Endothelial cell of umbilical vein (primary cell): ENCODE data around the gene NCK2. TPM values are rescaled to one million over a fixed set of nuclear protein-coding genes. Genes with fewer than 3 reads are reported as not detected.

Experiments used
- BruUV-seq: library from RNA; stranded (reverse); fragments of 400-500 nt; replicated peaks from 2 replicates; lab custom pipeline; 2021; lab: Mats Ljungman, UMichigan
- CTCF ChIA-PET: fragments of 300-600, 350-600 bp; sonication (Branson Sonifier 250); formaldehyde crosslinking; loops from one replicate; lab custom pipeline; 2021; ENCODE audit warnings: antibody characterized with exemption, inconsistent platforms; lab: Charles Lee
- POLR2A ChIA-PET: fragments of 300-600, 350-600 bp; sonication (Branson Sonifier 250); formaldehyde crosslinking; loops from one replicate; lab custom pipeline; 2021; ENCODE audit warnings: antibody characterized with exemption, inconsistent platforms; lab: Charles Lee
- DNase-seq: peaks from one replicate; pipeline ENCODE4 v3.0.0-alpha.2; 2011; ENCODE audit warnings: low read depth, low spot score
- FAIRE-seq: peaks from 2 replicates; lab custom pipeline; 2011; peaks lifted over from hg19 to GRCh38; lab: Jason Lieb, UNC
- H2AFZ ChIP-seq: 2 replicates; pipeline ENCODE4 v1.6.0; 2012; ENCODE audit warnings: low read depth, low read length, control low read depth, inconsistent platforms
- H3K27ac ChIP-seq: 2 replicates; pipeline ENCODE4 v1.5.1; 2011; ENCODE audit warnings: low read depth, mild to moderate bottlenecking, control low read depth, low read length, moderate library complexity; ENCODE audit not compliant: insufficient read depth
- H3K27me3 ChIP-seq, 2 experiments: 2 replicates each; pipeline versions ENCODE4 v1.6.0 to v1.6.1; 2011; ENCODE audit warnings: low read length in 2 of 2, mixed read lengths in 1 of 2; ENCODE audit not compliant: control insufficient read depth in 2 of 2, insufficient read depth in 2 of 2
- H3K36me3 ChIP-seq, 2 experiments: 2 replicates in 1 of 2; 3 replicates in 1 of 2; pipeline ENCODE4 v1.5.1; 2011; ENCODE audit warnings: low read length in 2 of 2, mild to moderate bottlenecking in 1 of 2, moderate library complexity in 1 of 2; ENCODE audit not compliant: control insufficient read depth in 2 of 2, insufficient read depth in 2 of 2; ENCODE audit errors: extremely low read depth in 1 of 2
- H3K4me1 ChIP-seq: 3 replicates; pipeline ENCODE4 v1.5.1; 2011; ENCODE audit warnings: mild to moderate bottlenecking, low read length; ENCODE audit not compliant: control insufficient read depth, insufficient read depth; ENCODE audit errors: extremely low read depth
- H3K4me2 ChIP-seq: 2 replicates; pipeline ENCODE4 v1.6.1; 2011; ENCODE audit warnings: low read length, control low read depth, mixed read lengths; ENCODE audit not compliant: insufficient read depth
- H3K4me3 ChIP-seq, 3 experiments: fragments of 200-600 bp in 1 of 3; sonication (generic), shearing (Covaris generic) in 1 of 3; replicated peaks in 1 of 3; 2 replicates each; pipeline ENCODE4 v1.5.1; 2011 to 2016; ENCODE audit warnings: control low read depth in 3 of 3, low read length in 3 of 3, mild to moderate bottlenecking in 2 of 3, inconsistent platforms in 1 of 3, low read depth in 1 of 3, moderate library complexity in 1 of 3; ENCODE audit not compliant: insufficient read depth in 1 of 3
- H3K79me2 ChIP-seq: 2 replicates; pipeline ENCODE4 v1.6.0; 2012; ENCODE audit warnings: low read length, inconsistent platforms; ENCODE audit not compliant: control insufficient read depth, insufficient read depth
- H3K9ac ChIP-seq: replicated peaks from 2 replicates; pipeline ENCODE3; 2011; ENCODE audit warnings: low read length, control low read depth; ENCODE audit not compliant: insufficient read depth; ENCODE audit errors: extremely low read depth
- H3K9me1 ChIP-seq: replicated peaks from 3 replicates; pipeline ENCODE4 v1.6.0; 2011; ENCODE audit warnings: mild to moderate bottlenecking, low read length; ENCODE audit not compliant: control insufficient read depth, insufficient read depth; ENCODE audit errors: extremely low read depth
- H3K9me3 ChIP-seq: replicated peaks from 2 replicates; pipeline ENCODE4 v1.5.1; 2012; ENCODE audit warnings: low read length, inconsistent platforms; ENCODE audit not compliant: control insufficient read depth, insufficient read depth
- H4K20me1 ChIP-seq: replicated peaks from 2 replicates; pipeline ENCODE3; 2011; ENCODE audit warnings: mild to moderate bottlenecking, low read length; ENCODE audit not compliant: control insufficient read depth, insufficient read depth; ENCODE audit errors: extremely low read depth
- CTCF ChIP-seq, 2 donors: IDR thresholded peaks; 1 replicate in 1 of 2; 2 replicates in 1 of 2; pipeline ENCODE4 v1.5.1; 2011; ENCODE audit warnings: low read length in 2 of 2, mild to moderate bottlenecking in 2 of 2, moderate library complexity in 2 of 2, control low read depth in 1 of 2, inconsistent platforms in 1 of 2, low read depth in 1 of 2; ENCODE audit not compliant: insufficient read depth in 1 of 2; ENCODE audit errors: extremely low read depth in 1 of 2
- FOS ChIP-seq: IDR thresholded peaks from 2 replicates; pipeline ENCODE4 v1.6.1; 2011; ENCODE audit warnings: mild to moderate bottlenecking, low read length, moderate library complexity, borderline replicate concordance; ENCODE audit not compliant: insufficient read depth
- GATA2 ChIP-seq: IDR thresholded peaks from 2 replicates; pipeline ENCODE4 v1.7.0; 2011; ENCODE audit warnings: low read depth, mild to moderate bottlenecking, moderate library complexity, mixed read lengths, low read length; ENCODE audit not compliant: insufficient read length, insufficient read depth
- MAX ChIP-seq: IDR thresholded peaks from 2 replicates; pipeline ENCODE4 v1.6.1; 2011; ENCODE audit not compliant: insufficient read depth, insufficient read length
- MYC ChIP-seq: IDR thresholded peaks from one replicate; pipeline ENCODE4 v1.6.1; 2011; ENCODE audit warnings: mild to moderate bottlenecking, low read depth, low read length
- POLR2A ChIP-seq: IDR thresholded peaks from 2 replicates; pipeline ENCODE4 v1.6.1; 2012; ENCODE audit warnings: low read depth, mild to moderate bottlenecking, control low read depth, low read length
- POLR2AphosphoS5 ChIP-seq: IDR thresholded peaks from 2 replicates; pipeline ENCODE4 v1.6.1; 2012; ENCODE audit warnings: low read depth, mild to moderate bottlenecking, control low read depth, low read length, moderate library complexity; ENCODE audit not compliant: insufficient read depth
- dilution Hi-C: fragments of 300-500 bp; cut with MboI; formaldehyde crosslinking; loops from one replicate; pipeline ENCODE4 v1.15.0; 2019; ENCODE audit warnings: low sequenced_read_pairs; ENCODE audit not compliant: extremely low pct_ligation_motif_present
- intact Hi-C: fragments of 100-400 bp; cut with micrococcal nuclease; formaldehyde crosslinking; loops from one replicate; pipeline ENCODE4 v1.10.0; 2022
- polyA plus RNA-seq, 4 experiments: library from polyadenylated mRNA; depleted of rRNA in 3 of 4; stranded (reverse) in 3 of 4; unstranded in 1 of 4; fragments of >200 nt; gene quantifications; 2 replicates each; pipeline versions ENCODE4 v1.2.1 to v1.2.3, GENCODE V29; 2011 to 2012; ENCODE audit warnings: missing spikeins in 1 of 4
- total RNA-seq: library from RNA; stranded (reverse); gene quantifications from 2 replicates; pipeline ENCODE4 v1.2.3, GENCODE V29; 2021

NCK2 gene
- total and polyA plus RNA-seq, 2 donors (not counting 3 experiments of a cell fraction or from before 2014, with no cell fraction given) = 23.8 to 39.1 TPM

GRCh38 chr2:105776560-105776928, 31.8 kb downstream of the NCK2 start:
- Histone ChIP-seq H3K4me1 (peaks cover 2% of the 10 kb centered on the region), H3K9me1 (no peaks in the 10 kb centered on the region), H3K4me3 (no peak overlapping the region), H3K4me2 (no peak overlapping the region), H3K9ac (no peak overlapping the region), H3K9me3 (no peaks in the 10 kb centered on the region), H2AFZ (no peak overlapping the region), H3K79me2 (peaks cover 41% of the 10 kb centered on the region), H3K27me3 (no peaks in the 10 kb centered on the region), H3K27ac (no peak overlapping the region), H4K20me1 (no peaks in the 10 kb centered on the region), H3K36me3 (no peaks in the 10 kb centered on the region)
- DNase-seq = no peak
- no peak for FAIRE-seq
- ChIA-PET POLR2A (no interaction called here), CTCF (no interaction called here)
- dilution Hi-C loops = no loop called here
- intact Hi-C loops = no loop called here
- TF ChIP-seq MYC = no peak
- TF ChIP-seq POLR2AphosphoS5 = no peak
- TF ChIP-seq GATA2 = no peak
- no peak for TF ChIP-seq POLR2A
- TF ChIP-seq FOS = no peak
- TF ChIP-seq MAX = no peak
- no peak for TF ChIP-seq CTCF (IDR thresholded peaks at IDR 0.05; ENCODE audit: extremely low read depth in 1 of 2, insufficient read depth in 1 of 2, low read depth in 1 of 2, low read length in 2 of 2)
- no TSS peak for BruUV-seq
